Lower leg skin (tissue), 3 donors: ENCODE results near the gene DEFB118.

Experiments
- POLR2A ChIP-seq, 2 donors: fragments of 450-650 bp; IDR thresholded peaks; one replicate each; pipeline ENCODE4 v1.6.1; 2016 to 2017; ENCODE audit warnings: antibody characterized with exemption in 2 of 2, mild to moderate bottlenecking in 1 of 2, moderate library complexity in 1 of 2
- TF ChIP-seq, protein P1 (sequence below), 3 donors: fragments of 450-650 bp; IDR thresholded peaks; one replicate each; pipeline ENCODE4 v1.5.1; 2016; ENCODE audit warnings: antibody characterized with exemption in 3 of 3, mild to moderate bottlenecking in 3 of 3, moderate library complexity in 2 of 3

DNA sequence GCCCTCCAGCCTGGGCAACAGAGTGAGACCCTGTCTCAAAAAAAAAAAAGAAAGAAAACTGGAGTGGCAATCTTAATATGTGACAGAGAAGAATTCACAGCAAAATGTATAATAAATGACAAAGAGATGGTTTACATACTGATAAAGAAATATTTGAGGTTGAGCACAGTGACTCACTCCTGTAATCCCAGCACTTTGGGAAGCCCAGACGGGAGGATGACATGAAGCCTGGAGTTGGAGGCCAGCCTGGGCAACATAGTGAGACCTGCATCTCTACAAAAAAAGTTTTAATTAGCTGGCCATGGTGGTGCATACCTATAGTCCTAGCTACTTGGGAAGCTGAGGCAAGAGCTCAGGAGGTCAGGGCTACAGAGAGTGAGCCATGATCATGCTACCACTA is 12.4 kb upstream of the DEFB118 start:
- TF ChIP-seq, protein P1, sequence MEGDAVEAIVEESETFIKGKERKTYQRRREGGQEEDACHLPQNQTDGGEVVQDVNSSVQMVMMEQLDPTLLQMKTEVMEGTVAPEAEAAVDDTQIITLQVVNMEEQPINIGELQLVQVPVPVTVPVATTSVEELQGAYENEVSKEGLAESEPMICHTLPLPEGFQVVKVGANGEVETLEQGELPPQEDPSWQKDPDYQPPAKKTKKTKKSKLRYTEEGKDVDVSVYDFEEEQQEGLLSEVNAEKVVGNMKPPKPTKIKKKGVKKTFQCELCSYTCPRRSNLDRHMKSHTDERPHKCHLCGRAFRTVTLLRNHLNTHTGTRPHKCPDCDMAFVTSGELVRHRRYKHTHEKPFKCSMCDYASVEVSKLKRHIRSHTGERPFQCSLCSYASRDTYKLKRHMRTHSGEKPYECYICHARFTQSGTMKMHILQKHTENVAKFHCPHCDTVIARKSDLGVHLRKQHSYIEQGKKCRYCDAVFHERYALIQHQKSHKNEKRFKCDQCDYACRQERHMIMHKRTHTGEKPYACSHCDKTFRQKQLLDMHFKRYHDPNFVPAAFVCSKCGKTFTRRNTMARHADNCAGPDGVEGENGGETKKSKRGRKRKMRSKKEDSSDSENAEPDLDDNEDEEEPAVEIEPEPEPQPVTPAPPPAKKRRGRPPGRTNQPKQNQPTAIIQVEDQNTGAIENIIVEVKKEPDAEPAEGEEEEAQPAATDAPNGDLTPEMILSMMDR (IDR thresholded peaks at IDR 0.05) = no peak
- no peak for TF ChIP-seq POLR2A (IDR thresholded peaks at IDR 0.05)
